ENCODE data around the gene COBLL1.

GRCh38 chr2:164693834-164694233 is 147.8 kb downstream of the COBLL1 start:
- TF ChIP-seq CTCF (conservative IDR thresholded peaks at IDR 0.05 in 1 of 2, IDR thresholded peaks at IDR 0.05 in 1 of 2; ENCODE audit: low read depth in 1 of 2, low read length in 2 of 2) (no peak), EZH2 (IDR thresholded peaks at IDR 0.05; ENCODE audit: low read length, missing control alignments) (no peak)

Measured in fibroblast of lung (primary cell).